Smooth muscle cell (in vitro differentiated cells): ENCODE data around the gene HDAC9. TPM values are rescaled to one million over a fixed set of nuclear protein-coding genes. Genes with fewer than 3 reads are reported as not detected.

Experiments used
- DNase-seq: peaks from one replicate; lab custom pipeline; 2025; ENCODE audit not compliant: unreplicated experiment; lab: John Stamatoyannopoulos, UW
- H2AFZ ChIP-seq: fragments of 200-600 bp; sonication (generic); 2 replicates; pipeline ENCODE4 v1.6.0; 2016; ENCODE audit warnings: antibody characterized with exemption, low read depth, mild to moderate bottlenecking
- H3F3A ChIP-seq: fragments of 200-600 bp; sonication (generic); 2 replicates; pipeline ENCODE4 v1.6.0; 2017; ENCODE audit warnings: antibody characterized with exemption, low read depth
- H3K27ac ChIP-seq: fragments of 200-600 bp; sonication (generic); 2 replicates; pipeline ENCODE4 v1.5.1; 2016; ENCODE audit warnings: low read depth, mild to moderate bottlenecking
- H3K27me3 ChIP-seq: fragments of 200-600 bp; sonication (generic); 2 replicates; pipeline ENCODE4 v1.6.1; 2016; ENCODE audit warnings: low read depth, mild to moderate bottlenecking
- H3K36me3 ChIP-seq: fragments of 200-600 bp; sonication (generic); 2 replicates; pipeline ENCODE4 v1.5.1; 2016; ENCODE audit warnings: low read depth
- H3K4me1 ChIP-seq: fragments of 200-600 bp; sonication (generic); 2 replicates; pipeline ENCODE4 v1.5.1; 2016; ENCODE audit warnings: low read depth
- H3K4me2 ChIP-seq: fragments of 200-600 bp; sonication (generic); 2 replicates; pipeline ENCODE4 v1.6.0; 2016; ENCODE audit warnings: mild to moderate bottlenecking
- H3K4me3 ChIP-seq: fragments of 200-600 bp; sonication (generic); 2 replicates; pipeline ENCODE4 v1.5.1; 2016; ENCODE audit warnings: mild to moderate bottlenecking
- H3K79me2 ChIP-seq: fragments of 200-600 bp; sonication (generic); 2 replicates; pipeline ENCODE4 v1.6.0; 2016; ENCODE audit warnings: low read depth, mild to moderate bottlenecking
- H3K9ac ChIP-seq: fragments of 200-600 bp; sonication (generic); 2 replicates; pipeline ENCODE4 v1.6.0; 2016; ENCODE audit warnings: low read depth
- H3K9me3 ChIP-seq: fragments of 200-600 bp; sonication (generic); replicated peaks from 2 replicates; pipeline ENCODE4 v1.5.1; 2016; ENCODE audit warnings: low read depth
- H4K20me1 ChIP-seq: fragments of 200-600 bp; sonication (generic); 2 replicates; pipeline ENCODE4 v1.6.0; 2016; ENCODE audit warnings: low read depth
- WGBS: methylation state at CpG from one replicate; pipeline ENCODE4 v1.1.7; 2016; ENCODE audit warnings: low lambda C conversion rate; 5-methylcytosine and 5-hydroxymethylcytosine counted together
- polyA plus RNA-seq: library from polyadenylated mRNA; unstranded; fragments of >200 nt; fragmentation: Nextera tagmentation; extraction: Ambion mirVana; gene quantifications from 2 replicates; pipeline ENCODE4 v1.2.1, GENCODE V29; 2016
- total RNA-seq: library from RNA; depleted of rRNA; stranded (reverse); fragments of >200 nt; gene quantifications from 2 replicates; pipeline ENCODE4 v1.2.3, GENCODE V29; 2014
- TF ChIP-seq, protein P1 (sequence below): fragments of 200-600 bp; sonication (generic); IDR thresholded peaks from 2 replicates; pipeline ENCODE4 v1.5.1; 2017; ENCODE audit warnings: borderline replicate concordance, mild to moderate bottlenecking, antibody characterized with exemption; ENCODE audit not compliant: insufficient read depth, poor library complexity, severe bottlenecking

The HDAC9 gene
- total and polyA plus RNA-seq, 2 experiments from 2014 or later: 2.2 to 7.1 TPM

DNA sequence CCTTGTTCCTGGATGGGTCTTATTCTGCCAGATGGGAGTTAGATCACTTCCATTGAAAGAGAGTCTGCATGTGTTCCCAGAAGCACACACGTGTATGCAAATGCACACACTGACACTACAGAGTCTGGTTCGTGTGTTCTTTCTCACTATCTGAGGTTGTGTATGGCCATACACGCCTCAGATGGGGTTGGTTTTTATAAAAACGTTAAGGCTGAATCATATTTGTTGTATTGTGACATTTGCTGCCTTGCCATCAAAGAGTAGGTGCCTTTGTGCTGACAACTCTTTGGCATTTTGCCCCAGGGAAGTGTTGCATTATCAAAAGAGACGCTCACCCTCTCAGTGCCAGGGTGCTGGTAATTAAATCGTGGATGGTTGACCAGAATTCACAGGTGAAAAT is 37.7 kb upstream of the HDAC9 start:
- Histone ChIP-seq H3K79me2 (no peaks in the 10 kb centered on the region), H3K4me1 (no peaks in the 10 kb centered on the region), H3K27ac (no peak overlapping the region), H2AFZ (no peak overlapping the region), H3K9ac (no peak overlapping the region), H3K27me3 (no peaks in the 10 kb centered on the region), H3K4me2 (no peak overlapping the region), H3K9me3 (no peaks in the 10 kb centered on the region), H3K4me3 (no peak overlapping the region), H3K36me3 (no peaks in the 10 kb centered on the region), H3F3A (no peaks in the 10 kb centered on the region), H4K20me1 (no peaks in the 10 kb centered on the region)
- 82% methylated on average over 6 of the region's 6 CpGs for WGBS
- TF ChIP-seq, protein P1, sequence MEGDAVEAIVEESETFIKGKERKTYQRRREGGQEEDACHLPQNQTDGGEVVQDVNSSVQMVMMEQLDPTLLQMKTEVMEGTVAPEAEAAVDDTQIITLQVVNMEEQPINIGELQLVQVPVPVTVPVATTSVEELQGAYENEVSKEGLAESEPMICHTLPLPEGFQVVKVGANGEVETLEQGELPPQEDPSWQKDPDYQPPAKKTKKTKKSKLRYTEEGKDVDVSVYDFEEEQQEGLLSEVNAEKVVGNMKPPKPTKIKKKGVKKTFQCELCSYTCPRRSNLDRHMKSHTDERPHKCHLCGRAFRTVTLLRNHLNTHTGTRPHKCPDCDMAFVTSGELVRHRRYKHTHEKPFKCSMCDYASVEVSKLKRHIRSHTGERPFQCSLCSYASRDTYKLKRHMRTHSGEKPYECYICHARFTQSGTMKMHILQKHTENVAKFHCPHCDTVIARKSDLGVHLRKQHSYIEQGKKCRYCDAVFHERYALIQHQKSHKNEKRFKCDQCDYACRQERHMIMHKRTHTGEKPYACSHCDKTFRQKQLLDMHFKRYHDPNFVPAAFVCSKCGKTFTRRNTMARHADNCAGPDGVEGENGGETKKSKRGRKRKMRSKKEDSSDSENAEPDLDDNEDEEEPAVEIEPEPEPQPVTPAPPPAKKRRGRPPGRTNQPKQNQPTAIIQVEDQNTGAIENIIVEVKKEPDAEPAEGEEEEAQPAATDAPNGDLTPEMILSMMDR: no peak
- DNase-seq: no peak

DNA sequence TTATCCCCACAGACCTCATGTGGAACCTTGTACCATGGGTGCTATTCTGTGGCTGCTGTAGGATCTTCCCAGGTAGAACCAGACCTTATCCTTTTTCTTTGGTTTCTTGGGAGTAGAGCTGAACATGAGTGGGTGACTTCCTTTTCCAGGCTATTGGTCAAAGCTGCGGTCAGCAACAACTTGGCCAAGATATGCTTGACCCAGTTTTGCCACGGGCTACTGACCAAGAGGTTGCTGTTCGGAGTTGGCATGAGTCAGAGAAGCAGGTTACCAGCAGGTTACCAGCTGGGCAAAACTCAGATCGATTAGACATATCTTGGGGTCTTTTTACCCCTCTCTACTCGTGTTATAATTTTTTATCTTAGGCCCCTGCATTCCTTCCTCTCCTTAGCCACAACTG is 36.7 kb upstream of the HDAC9 start:
- no peaks in the 10 kb centered on the region for H3K4me1 ChIP-seq
- TF ChIP-seq, protein P1: no peak
- no peaks in the 10 kb centered on the region for H3K9me3 ChIP-seq
- H3K4me3 ChIP-seq: no peak overlapping the region
- no peaks in the 10 kb centered on the region for H3F3A ChIP-seq
- no peaks in the 10 kb centered on the region for H3K27me3 ChIP-seq
- WGBS: 92% methylated on average over 5 of the region's 5 CpGs
- H3K9ac ChIP-seq: no peak overlapping the region
- no peak overlapping the region for H2AFZ ChIP-seq
- H4K20me1 ChIP-seq: no peaks in the 10 kb centered on the region
- H3K36me3 ChIP-seq: no peaks in the 10 kb centered on the region
- no peak overlapping the region for H3K27ac ChIP-seq
- no peaks in the 10 kb centered on the region for H3K79me2 ChIP-seq
- no peak overlapping the region for H3K4me2 ChIP-seq
- DNase-seq: no peak

DNA sequence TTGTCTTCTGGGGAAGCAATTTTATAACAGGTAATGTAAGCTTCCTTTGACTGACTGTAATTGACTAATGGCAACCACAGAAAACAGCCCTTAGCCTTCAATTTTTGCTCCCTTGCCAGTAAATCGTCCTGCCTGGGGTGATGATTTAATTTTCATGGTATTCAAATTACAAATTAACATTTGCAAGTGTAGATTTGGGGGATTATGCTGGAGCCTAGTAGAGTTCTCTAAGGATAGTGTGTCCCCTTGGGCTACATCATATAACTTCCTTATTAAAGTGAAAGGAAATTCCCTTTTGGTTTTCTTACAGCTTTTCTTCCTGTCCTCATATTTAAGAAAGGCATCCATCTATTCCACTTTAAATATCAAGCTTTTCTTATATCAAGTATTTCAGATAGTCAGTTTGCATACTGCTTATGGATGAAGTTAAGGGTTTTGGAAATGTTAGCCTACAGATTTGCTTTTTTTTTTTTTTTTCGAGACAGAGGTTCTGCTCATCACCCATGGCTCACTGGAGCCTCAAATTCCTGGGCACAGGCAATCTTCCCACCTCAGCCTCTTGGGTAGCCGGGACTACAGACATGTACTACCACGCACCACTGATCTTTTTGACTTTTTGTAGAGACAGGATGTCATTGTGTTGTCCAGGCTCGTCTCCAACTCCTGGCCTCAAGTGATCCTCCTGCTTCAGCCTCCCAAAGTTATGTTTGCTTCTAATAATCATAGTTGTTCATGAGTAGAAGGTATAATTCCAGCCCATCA is 35.9 kb upstream of the HDAC9 start:
- Histone ChIP-seq H3K36me3 (no peaks in the 10 kb centered on the region), H3K27ac (no peak overlapping the region), H3K9ac (no peak overlapping the region), H3K4me3 (no peak overlapping the region), H3K4me1 (no peaks in the 10 kb centered on the region), H4K20me1 (no peaks in the 10 kb centered on the region), H2AFZ (no peak overlapping the region), H3K27me3 (no peaks in the 10 kb centered on the region), H3K9me3 (no peaks in the 10 kb centered on the region), H3K79me2 (no peaks in the 10 kb centered on the region), H3K4me2 (no peak overlapping the region), H3F3A (no peaks in the 10 kb centered on the region)
- no peak for DNase-seq
- TF ChIP-seq, protein P1: no peak
- WGBS: 86% methylated on average over 5 of the region's 5 CpGs

DNA sequence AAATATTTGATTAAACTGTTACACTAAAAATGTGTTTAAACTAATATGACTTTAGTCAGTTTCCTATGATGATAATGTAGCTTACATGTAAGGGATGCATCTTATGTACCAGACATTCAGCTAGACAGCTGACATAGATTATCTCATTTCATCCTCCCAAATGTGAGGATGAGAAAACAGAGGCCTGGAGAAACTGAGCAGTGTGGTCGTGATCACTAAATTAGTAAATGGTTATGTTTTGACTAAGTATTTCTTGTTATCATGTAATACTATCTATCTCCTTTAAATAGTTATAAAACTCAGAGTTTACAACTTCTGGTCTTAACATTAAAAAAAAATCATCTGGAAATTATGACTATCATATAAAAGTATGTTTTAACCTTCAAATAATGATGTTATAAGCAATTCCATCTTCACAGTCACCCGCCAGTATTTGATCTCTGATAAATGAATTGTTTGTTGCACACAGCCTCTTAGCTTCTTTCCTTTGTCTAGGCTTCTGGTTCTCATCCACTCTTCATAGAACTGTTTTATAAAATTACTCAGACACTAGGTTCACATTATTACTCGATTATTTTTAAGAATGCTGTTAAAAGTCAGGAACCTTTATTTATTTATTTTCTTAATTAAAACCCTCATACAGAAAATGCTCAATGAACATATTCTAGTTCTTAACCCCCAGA is 33.6 kb upstream of the HDAC9 start:
- Histone ChIP-seq H4K20me1 (no peaks in the 10 kb centered on the region), H3K79me2 (no peaks in the 10 kb centered on the region), H3K4me1 (no peaks in the 10 kb centered on the region), H3F3A (no peaks in the 10 kb centered on the region), H3K27ac (no peak overlapping the region), H3K4me3 (no peak overlapping the region), H2AFZ (no peak overlapping the region), H3K9me3 (no peaks in the 10 kb centered on the region), H3K36me3 (no peaks in the 10 kb centered on the region), H3K27me3 (no peaks in the 10 kb centered on the region), H3K9ac (no peak overlapping the region), H3K4me2 (no peak overlapping the region)
- TF ChIP-seq, protein P1: no peak
- no peak for DNase-seq
- WGBS: 83% methylated on average over 3 of the region's 3 CpGs
